ENCODE results near the gene PROSER2.

Gene PROSER2

GRCh38 chr10:11805792-11806191, 17.4 kb upstream of the PROSER2 start:
- H3K4me1 ChIP-seq (ENCODE audit: control insufficient read depth in 1 of 2, insufficient read depth in 2 of 2, low read length in 2 of 2), result peaks cover 0 to 2% of the 10 kb centered on the region in 2 experiments
- H2AK5ac ChIP-seq (ENCODE audit: low read length), result no peak overlapping the region
- H4K12ac ChIP-seq (ENCODE audit: low read depth, low read length), result no peak overlapping the region
- H3K27me3 ChIP-seq (ENCODE audit: insufficient read depth, low read length), result no peaks in the 10 kb centered on the region
- H3K79me1 ChIP-seq (ENCODE audit: low read length), result no peaks in the 10 kb centered on the region
- no peak overlapping the region for H3K14ac ChIP-seq (ENCODE audit: low read length)
- H3K4ac ChIP-seq (ENCODE audit: low read depth, low read length), result no peak overlapping the region
- H3K36me3 ChIP-seq (ENCODE audit: control insufficient read depth in 1 of 2, insufficient read depth in 2 of 2, low read length in 2 of 2), result no peaks in the 10 kb centered on the region
- H3K9ac ChIP-seq (ENCODE audit: low read length), result no peak overlapping the region
- H2AFZ ChIP-seq (ENCODE audit: insufficient read depth, low read length, poor library complexity), result no peak overlapping the region
- H3K79me2 ChIP-seq (ENCODE audit: control insufficient read depth, insufficient read depth, low read length, poor library complexity), result no peaks in the 10 kb centered on the region
- no peak overlapping the region for H2BK12ac ChIP-seq (ENCODE audit: low read length)
- H4K91ac ChIP-seq (ENCODE audit: low read depth, low read length), result no peak overlapping the region
- WGBS (ENCODE audit: extremely low coverage, insufficient coverage, insufficient read length), result no CpG with 5 or more reads among the region's 4 CpGs
- no peak overlapping the region for H2BK120ac ChIP-seq (ENCODE audit: insufficient read depth, low read length, poor library complexity)
- no peak overlapping the region for H3K27ac ChIP-seq (ENCODE audit: low read depth, low read length)
- no peaks in the 10 kb centered on the region for H3K9me3 ChIP-seq (ENCODE audit: insufficient read depth, low read depth, low read length)
- no peak overlapping the region for H2BK5ac ChIP-seq (ENCODE audit: low read depth, low read length, poor library complexity)
- H3K23ac ChIP-seq (ENCODE audit: low read length), result no peak overlapping the region
- H4K8ac ChIP-seq (ENCODE audit: low read depth, low read length), result no peak overlapping the region
- H3K4me2 ChIP-seq (ENCODE audit: low read length), result no peak overlapping the region
- no peak for DNase-seq
- H3K18ac ChIP-seq (ENCODE audit: low read length), result no peak overlapping the region
- H3K4me3 ChIP-seq (ENCODE audit: low read depth, low read length), result no peak overlapping the region

- peak; percentile 74 to 89 for DNase-seq
- Histone ChIP-seq H2AFZ (ENCODE audit: insufficient read depth, low read length, poor library complexity) (no peak overlapping the region), H4K12ac (ENCODE audit: low read depth, low read length) (no peak overlapping the region), H3K4ac (ENCODE audit: low read depth, low read length) (no peak overlapping the region), H3K9me3 (ENCODE audit: insufficient read depth, low read depth, low read length) (no peaks in the 10 kb centered on the region), H3K4me2 (ENCODE audit: low read length) (no peak overlapping the region), H3K27me3 (ENCODE audit: insufficient read depth, low read length) (no peaks in the 10 kb centered on the region), H4K8ac (ENCODE audit: low read depth, low read length) (no peak overlapping the region), H4K91ac (ENCODE audit: low read depth, low read length) (no peak overlapping the region), H3K18ac (ENCODE audit: low read length) (no peak overlapping the region), H3K27ac (ENCODE audit: low read depth, low read length) (no peak overlapping the region), H3K23ac (ENCODE audit: low read length) (no peak overlapping the region), H3K79me2 (ENCODE audit: control insufficient read depth, insufficient read depth, low read length, poor library complexity) (no peaks in the 10 kb centered on the region), H3K9ac (ENCODE audit: low read length) (no peak overlapping the region), H2BK12ac (ENCODE audit: low read length) (no peak overlapping the region), H2AK5ac (ENCODE audit: low read length) (no peak overlapping the region), H2BK5ac (ENCODE audit: low read depth, low read length, poor library complexity) (no peak overlapping the region), H3K79me1 (ENCODE audit: low read length) (no peaks in the 10 kb centered on the region), H3K4me1 (ENCODE audit: control insufficient read depth in 1 of 2, insufficient read depth in 2 of 2, low read length in 2 of 2) (peaks cover 0 to 2% of the 10 kb centered on the region in 2 experiments), H3K36me3 (ENCODE audit: control insufficient read depth in 1 of 2, insufficient read depth in 2 of 2, low read length in 2 of 2) (no peaks in the 10 kb centered on the region), H3K14ac (ENCODE audit: low read length) (no peak overlapping the region), H3K4me3 (ENCODE audit: low read depth, low read length) (no peak overlapping the region), H2BK120ac (ENCODE audit: insufficient read depth, low read length, poor library complexity) (no peak overlapping the region)
- WGBS (ENCODE audit: extremely low coverage, insufficient coverage, insufficient read length), result no CpG with 5 or more reads among the region's 6 CpGs
Measured at GRCh38 chr10:11806706-11807105, 16.4 kb upstream of the PROSER2 start.

- Histone ChIP-seq H3K4ac (ENCODE audit: low read depth, low read length) (no peak overlapping the region), H3K9me3 (ENCODE audit: insufficient read depth, low read depth, low read length) (no peaks in the 10 kb centered on the region), H3K4me2 (ENCODE audit: low read length) (no peak overlapping the region), H3K4me1 (ENCODE audit: control insufficient read depth in 1 of 2, insufficient read depth in 2 of 2, low read length in 2 of 2) (peaks cover 0 to 2% of the 10 kb centered on the region in 2 experiments), H3K18ac (ENCODE audit: low read length) (no peak overlapping the region), H3K23ac (ENCODE audit: low read length) (no peak overlapping the region), H3K79me2 (ENCODE audit: control insufficient read depth, insufficient read depth, low read length, poor library complexity) (no peaks in the 10 kb centered on the region), H2AK5ac (ENCODE audit: low read length) (no peak overlapping the region), H4K8ac (ENCODE audit: low read depth, low read length) (no peak overlapping the region), H4K12ac (ENCODE audit: low read depth, low read length) (no peak overlapping the region), H3K27me3 (ENCODE audit: insufficient read depth, low read length) (no peaks in the 10 kb centered on the region), H3K36me3 (ENCODE audit: control insufficient read depth in 1 of 2, insufficient read depth in 2 of 2, low read length in 2 of 2) (no peaks in the 10 kb centered on the region), H3K27ac (ENCODE audit: low read depth, low read length) (no peak overlapping the region), H2BK12ac (ENCODE audit: low read length) (no peak overlapping the region), H3K79me1 (ENCODE audit: low read length) (no peaks in the 10 kb centered on the region), H2BK5ac (ENCODE audit: low read depth, low read length, poor library complexity) (no peak overlapping the region), H3K4me3 (ENCODE audit: low read depth, low read length) (no peak overlapping the region), H2BK120ac (ENCODE audit: insufficient read depth, low read length, poor library complexity) (no peak overlapping the region), H3K9ac (ENCODE audit: low read length) (no peak overlapping the region), H4K91ac (ENCODE audit: low read depth, low read length) (no peak overlapping the region), H3K14ac (ENCODE audit: low read length) (no peak overlapping the region), H2AFZ (ENCODE audit: insufficient read depth, low read length, poor library complexity) (no peak overlapping the region)
- no CpG with 5 or more reads among the region's 5 CpGs for WGBS (ENCODE audit: extremely low coverage, insufficient coverage, insufficient read length)
- no peak for DNase-seq
Measured at GRCh38 chr10:11808808-11809207, 14.3 kb upstream of the PROSER2 start.

GRCh38 chr10:11810313-11810766, 12.8 kb upstream of the PROSER2 start:
- Histone ChIP-seq H3K18ac (ENCODE audit: low read length) (no peak overlapping the region), H3K23ac (ENCODE audit: low read length) (no peak overlapping the region), H2AFZ (ENCODE audit: insufficient read depth, low read length, poor library complexity) (no peak overlapping the region), H4K8ac (ENCODE audit: low read depth, low read length) (no peak overlapping the region), H3K27me3 (ENCODE audit: insufficient read depth, low read length) (no peaks in the 10 kb centered on the region), H3K27ac (ENCODE audit: low read depth, low read length) (no peak overlapping the region), H3K9ac (ENCODE audit: low read length) (no peak overlapping the region), H2BK120ac (ENCODE audit: insufficient read depth, low read length, poor library complexity) (no peak overlapping the region), H3K79me2 (ENCODE audit: control insufficient read depth, insufficient read depth, low read length, poor library complexity) (no peaks in the 10 kb centered on the region), H2AK5ac (ENCODE audit: low read length) (no peak overlapping the region), H3K4me1 (ENCODE audit: control insufficient read depth in 1 of 2, insufficient read depth in 2 of 2, low read length in 2 of 2) (peaks cover 0 to 2% of the 10 kb centered on the region in 2 experiments), H2BK5ac (ENCODE audit: low read depth, low read length, poor library complexity) (no peak overlapping the region), H2BK12ac (ENCODE audit: low read length) (no peak overlapping the region), H4K12ac (ENCODE audit: low read depth, low read length) (no peak overlapping the region), H3K4ac (ENCODE audit: low read depth, low read length) (no peak overlapping the region), H3K4me2 (ENCODE audit: low read length) (no peak overlapping the region), H3K36me3 (ENCODE audit: control insufficient read depth in 1 of 2, insufficient read depth in 2 of 2, low read length in 2 of 2) (no peaks in the 10 kb centered on the region), H3K14ac (ENCODE audit: low read length) (no peak overlapping the region), H3K9me3 (ENCODE audit: insufficient read depth, low read depth, low read length) (no peaks in the 10 kb centered on the region), H3K4me3 (ENCODE audit: low read depth, low read length) (no peak overlapping the region), H3K79me1 (ENCODE audit: low read length) (no peaks in the 10 kb centered on the region), H4K91ac (ENCODE audit: low read depth, low read length) (no peak overlapping the region)
- DNase-seq, result peak; percentile 91 to 93
- no CpG with 5 or more reads among the region's 13 CpGs for WGBS (ENCODE audit: extremely low coverage, insufficient coverage, insufficient read length)

All from trophoblast cell (in vitro differentiated cells and primary cell).